ENCODE results near the gene GLI3.

Gene GLI3

GRCh38 chr7:42185726-42186125, 51.3 kb downstream of the GLI3 start:
- Histone ChIP-seq H3K36me3 (ENCODE audit: control insufficient read depth in 1 of 2, insufficient read depth in 2 of 2, low read length in 2 of 2) (no peaks in the 10 kb centered on the region), H3K4me1 (ENCODE audit: control insufficient read depth in 1 of 2, insufficient read depth in 2 of 2, low read length in 2 of 2) (no peaks in the 10 kb centered on the region), H3K4me3 (ENCODE audit: low read depth in 1 of 2, low read length in 2 of 2) (no peak overlapping the region), H3K9me3 (ENCODE audit: control insufficient read depth in 1 of 2, low read length in 2 of 2) (no peaks in the 10 kb centered on the region), H3K27ac (ENCODE audit: low read depth, low read length) (no peak overlapping the region), H3K9ac (ENCODE audit: low read depth in 1 of 2, low read length in 2 of 2) (no peak overlapping the region), H3K27me3 (ENCODE audit: control insufficient read depth in 1 of 2, insufficient read depth in 2 of 2, low read length in 2 of 2) (no peaks in the 10 kb centered on the region)

GRCh38 chr7:42183547-42183946, 53.5 kb downstream of the GLI3 start:
- Histone ChIP-seq H3K9ac (ENCODE audit: low read depth in 1 of 2, low read length in 2 of 2) (no peak overlapping the region), H3K9me3 (ENCODE audit: control insufficient read depth in 1 of 2, low read length in 2 of 2) (no peaks in the 10 kb centered on the region), H3K4me3 (ENCODE audit: low read depth in 1 of 2, low read length in 2 of 2) (no peak overlapping the region), H3K27me3 (ENCODE audit: control insufficient read depth in 1 of 2, insufficient read depth in 2 of 2, low read length in 2 of 2) (no peaks in the 10 kb centered on the region), H3K36me3 (ENCODE audit: control insufficient read depth in 1 of 2, insufficient read depth in 2 of 2, low read length in 2 of 2) (no peaks in the 10 kb centered on the region), H3K4me1 (ENCODE audit: control insufficient read depth in 1 of 2, insufficient read depth in 2 of 2, low read length in 2 of 2) (no peaks in the 10 kb centered on the region), H3K27ac (ENCODE audit: low read depth, low read length) (no peak overlapping the region)

GRCh38 chr7:42181566-42181965, 55.4 kb downstream of the GLI3 start:
- H3K36me3 ChIP-seq (ENCODE audit: control insufficient read depth in 1 of 2, insufficient read depth in 2 of 2, low read length in 2 of 2): no peaks in the 10 kb centered on the region
- no peaks in the 10 kb centered on the region for H3K4me1 ChIP-seq (ENCODE audit: control insufficient read depth in 1 of 2, insufficient read depth in 2 of 2, low read length in 2 of 2)
- H3K9ac ChIP-seq (ENCODE audit: low read depth in 1 of 2, low read length in 2 of 2): no peak overlapping the region
- H3K27ac ChIP-seq (ENCODE audit: low read depth, low read length): no peak overlapping the region
- no peaks in the 10 kb centered on the region for H3K27me3 ChIP-seq (ENCODE audit: control insufficient read depth in 1 of 2, insufficient read depth in 2 of 2, low read length in 2 of 2)
- H3K4me3 ChIP-seq (ENCODE audit: low read depth in 1 of 2, low read length in 2 of 2): no peak overlapping the region
- H3K9me3 ChIP-seq (ENCODE audit: control insufficient read depth in 1 of 2, low read length in 2 of 2): no peaks in the 10 kb centered on the region

GRCh38 chr7:42180806-42181205, 56.2 kb downstream of the GLI3 start:
- Histone ChIP-seq H3K27me3 (ENCODE audit: control insufficient read depth in 1 of 2, insufficient read depth in 2 of 2, low read length in 2 of 2) (no peaks in the 10 kb centered on the region), H3K27ac (ENCODE audit: low read depth, low read length) (no peak overlapping the region)

DNA sequence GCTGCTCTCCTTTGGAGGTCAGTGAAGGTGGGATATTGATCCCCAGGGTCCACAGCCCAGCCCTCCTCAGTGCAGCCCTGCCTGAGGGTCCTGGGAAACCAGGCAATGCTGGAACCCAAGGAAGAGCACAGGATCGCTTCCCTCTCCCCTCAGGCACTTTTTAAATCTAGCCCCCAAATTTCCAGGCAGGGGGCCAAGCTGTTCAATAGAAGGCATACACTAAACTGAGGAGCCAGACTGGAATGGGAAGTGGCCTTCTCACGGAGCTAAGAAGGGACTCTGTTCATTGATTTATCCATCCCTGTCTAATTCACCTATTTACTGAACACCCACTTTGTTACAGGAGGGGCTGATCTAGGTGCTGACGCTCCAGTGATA, 60.3 kb downstream of the GLI3 start:
- Histone ChIP-seq H3K27ac (ENCODE audit: low read depth, low read length) (no peak overlapping the region), H3K9me3 (ENCODE audit: control insufficient read depth in 1 of 2, low read length in 2 of 2) (no peaks in the 10 kb centered on the region), H3K4me1 (ENCODE audit: control insufficient read depth in 1 of 2, insufficient read depth in 2 of 2, low read length in 2 of 2) (no peaks in the 10 kb centered on the region), H3K36me3 (ENCODE audit: control insufficient read depth in 1 of 2, insufficient read depth in 2 of 2, low read length in 2 of 2) (no peaks in the 10 kb centered on the region), H3K9ac (ENCODE audit: low read depth in 1 of 2, low read length in 2 of 2) (no peak overlapping the region), H3K4me3 (ENCODE audit: low read depth in 1 of 2, low read length in 2 of 2) (no peak overlapping the region), H3K27me3 (ENCODE audit: control insufficient read depth in 1 of 2, insufficient read depth in 2 of 2, low read length in 2 of 2) (peaks cover 0 to 4% of the 10 kb centered on the region in 2 donors)

More at GRCh38 chr7:42180806-42181205, 56.2 kb downstream of the GLI3 start:
- H3K4me3 ChIP-seq (ENCODE audit: low read depth in 1 of 2, low read length in 2 of 2): no peak overlapping the region
- no peaks in the 10 kb centered on the region for H3K9me3 ChIP-seq (ENCODE audit: control insufficient read depth in 1 of 2, low read length in 2 of 2)
- no peaks in the 10 kb centered on the region for H3K36me3 ChIP-seq (ENCODE audit: control insufficient read depth in 1 of 2, insufficient read depth in 2 of 2, low read length in 2 of 2)
- H3K4me1 ChIP-seq (ENCODE audit: control insufficient read depth in 1 of 2, insufficient read depth in 2 of 2, low read length in 2 of 2): no peaks in the 10 kb centered on the region
- H3K9ac ChIP-seq (ENCODE audit: low read depth in 1 of 2, low read length in 2 of 2): no peak overlapping the region

- H3K4me1 ChIP-seq (ENCODE audit: control insufficient read depth in 1 of 2, insufficient read depth in 2 of 2, low read length in 2 of 2): no peaks in the 10 kb centered on the region
- H3K9ac ChIP-seq (ENCODE audit: low read depth in 1 of 2, low read length in 2 of 2): no peak overlapping the region
- H3K9me3 ChIP-seq (ENCODE audit: control insufficient read depth in 1 of 2, low read length in 2 of 2): no peaks in the 10 kb centered on the region
- H3K27ac ChIP-seq (ENCODE audit: low read depth, low read length): no peak overlapping the region
- no peaks in the 10 kb centered on the region for H3K36me3 ChIP-seq (ENCODE audit: control insufficient read depth in 1 of 2, insufficient read depth in 2 of 2, low read length in 2 of 2)
- H3K4me3 ChIP-seq (ENCODE audit: low read depth in 1 of 2, low read length in 2 of 2): no peak overlapping the region
- peaks cover 0 to 4% of the 10 kb centered on the region in 2 donors for H3K27me3 ChIP-seq (ENCODE audit: control insufficient read depth in 1 of 2, insufficient read depth in 2 of 2, low read length in 2 of 2)
These were observed 60.9 kb downstream of the GLI3 start for GRCh38 chr7:42175834-42176723.

- Histone ChIP-seq H3K9me3 (ENCODE audit: control insufficient read depth in 1 of 2, low read length in 2 of 2) (no peaks in the 10 kb centered on the region), H3K36me3 (ENCODE audit: control insufficient read depth in 1 of 2, insufficient read depth in 2 of 2, low read length in 2 of 2) (no peaks in the 10 kb centered on the region), H3K27me3 (ENCODE audit: control insufficient read depth in 1 of 2, insufficient read depth in 2 of 2, low read length in 2 of 2) (peaks cover 0 to 4% of the 10 kb centered on the region in 2 donors), H3K27ac (ENCODE audit: low read depth, low read length) (no peak overlapping the region), H3K9ac (ENCODE audit: low read depth in 1 of 2, low read length in 2 of 2) (no peak overlapping the region), H3K4me3 (ENCODE audit: low read depth in 1 of 2, low read length in 2 of 2) (no peak overlapping the region), H3K4me1 (ENCODE audit: control insufficient read depth in 1 of 2, insufficient read depth in 2 of 2, low read length in 2 of 2) (no peaks in the 10 kb centered on the region)
These were observed 62.6 kb downstream of the GLI3 start for GRCh38 chr7:42174391-42174912.

DNA sequence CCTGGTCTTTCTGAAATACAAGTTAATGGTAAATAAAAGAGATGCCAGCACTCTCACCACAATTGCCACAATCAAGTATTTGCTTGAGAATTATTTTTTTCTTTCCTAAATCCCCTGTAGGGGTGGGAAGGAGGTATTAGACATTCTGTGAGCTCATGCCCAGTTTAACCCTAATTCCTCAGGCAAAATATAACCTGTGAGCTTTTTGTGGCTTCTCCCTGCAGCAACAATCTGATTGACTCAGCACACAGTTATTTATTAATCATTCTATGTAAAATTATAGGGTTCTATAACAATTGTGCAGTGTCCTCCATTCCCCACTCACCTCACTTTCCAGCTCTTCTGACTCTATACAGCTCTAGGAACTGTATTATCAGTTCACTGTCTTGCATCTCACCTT, 66.3 kb downstream of the GLI3 start:
- Histone ChIP-seq H3K36me3 (ENCODE audit: control insufficient read depth in 1 of 2, insufficient read depth in 2 of 2, low read length in 2 of 2) (no peaks in the 10 kb centered on the region), H3K27me3 (ENCODE audit: control insufficient read depth in 1 of 2, insufficient read depth in 2 of 2, low read length in 2 of 2) (peaks cover 0 to 4% of the 10 kb centered on the region in 2 donors), H3K9me3 (ENCODE audit: control insufficient read depth in 1 of 2, low read length in 2 of 2) (no peaks in the 10 kb centered on the region), H3K9ac (ENCODE audit: low read depth in 1 of 2, low read length in 2 of 2) (no peak overlapping the region), H3K4me1 (ENCODE audit: control insufficient read depth in 1 of 2, insufficient read depth in 2 of 2, low read length in 2 of 2) (no peaks in the 10 kb centered on the region), H3K27ac (ENCODE audit: low read depth, low read length) (no peak overlapping the region), H3K4me3 (ENCODE audit: low read depth in 1 of 2, low read length in 2 of 2) (no peak overlapping the region)

- H3K36me3 ChIP-seq (ENCODE audit: control insufficient read depth in 1 of 2, insufficient read depth in 2 of 2, low read length in 2 of 2): no peaks in the 10 kb centered on the region
- no peaks in the 10 kb centered on the region for H3K27me3 ChIP-seq (ENCODE audit: control insufficient read depth in 1 of 2, insufficient read depth in 2 of 2, low read length in 2 of 2)
- H3K9ac ChIP-seq (ENCODE audit: low read depth in 1 of 2, low read length in 2 of 2): no peak overlapping the region
- no peaks in the 10 kb centered on the region for H3K4me1 ChIP-seq (ENCODE audit: control insufficient read depth in 1 of 2, insufficient read depth in 2 of 2, low read length in 2 of 2)
- no peak overlapping the region for H3K4me3 ChIP-seq (ENCODE audit: low read depth in 1 of 2, low read length in 2 of 2)
- no peak overlapping the region for H3K27ac ChIP-seq (ENCODE audit: low read depth, low read length)
- no peaks in the 10 kb centered on the region for H3K9me3 ChIP-seq (ENCODE audit: control insufficient read depth in 1 of 2, low read length in 2 of 2)
These were observed 68.5 kb downstream of the GLI3 start for GRCh38 chr7:42168512-42168911.

DNA sequence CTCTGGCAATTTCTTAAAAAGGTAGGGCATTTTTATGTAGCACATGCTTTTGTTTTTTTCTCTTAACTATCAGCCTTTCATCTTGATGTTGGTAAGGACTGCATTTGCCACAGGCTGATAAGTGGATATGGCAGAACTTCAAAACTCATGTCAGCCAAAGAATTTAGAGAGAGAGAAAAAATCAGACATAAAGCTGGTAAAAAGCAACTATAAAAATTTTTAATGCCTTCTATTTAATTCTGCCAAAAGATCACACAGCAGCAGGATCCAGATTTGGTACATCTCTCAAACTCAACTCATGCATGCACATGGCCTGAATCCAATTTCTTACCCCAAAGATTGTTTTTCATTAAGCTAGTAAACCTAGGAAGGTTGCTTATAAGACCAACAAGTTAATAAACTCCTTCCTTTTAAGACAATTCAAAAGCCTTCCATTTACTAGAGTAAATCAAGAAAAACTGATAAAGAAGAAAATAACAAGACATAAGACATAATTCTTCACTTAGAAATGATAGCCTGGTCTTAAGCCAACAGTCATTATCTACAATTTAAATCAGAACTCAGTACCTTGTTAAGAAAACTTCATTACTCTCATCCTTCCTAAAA, 69.3 kb downstream of the GLI3 start:
- H3K27me3 ChIP-seq (ENCODE audit: control insufficient read depth in 1 of 2, insufficient read depth in 2 of 2, low read length in 2 of 2): no peaks in the 10 kb centered on the region
- H3K27ac ChIP-seq (ENCODE audit: low read depth, low read length): no peak overlapping the region
- no peaks in the 10 kb centered on the region for H3K36me3 ChIP-seq (ENCODE audit: control insufficient read depth in 1 of 2, insufficient read depth in 2 of 2, low read length in 2 of 2)
- no peak overlapping the region for H3K9ac ChIP-seq (ENCODE audit: low read depth in 1 of 2, low read length in 2 of 2)
- no peak overlapping the region for H3K4me3 ChIP-seq (ENCODE audit: low read depth in 1 of 2, low read length in 2 of 2)
- no peaks in the 10 kb centered on the region for H3K9me3 ChIP-seq (ENCODE audit: control insufficient read depth in 1 of 2, low read length in 2 of 2)
- no peaks in the 10 kb centered on the region for H3K4me1 ChIP-seq (ENCODE audit: control insufficient read depth in 1 of 2, insufficient read depth in 2 of 2, low read length in 2 of 2)

All from duodenal mucosa (tissue), 2 donors.